ENCODE measurements around the gene SERPINA6.

SERPINA6 gene

DNA sequence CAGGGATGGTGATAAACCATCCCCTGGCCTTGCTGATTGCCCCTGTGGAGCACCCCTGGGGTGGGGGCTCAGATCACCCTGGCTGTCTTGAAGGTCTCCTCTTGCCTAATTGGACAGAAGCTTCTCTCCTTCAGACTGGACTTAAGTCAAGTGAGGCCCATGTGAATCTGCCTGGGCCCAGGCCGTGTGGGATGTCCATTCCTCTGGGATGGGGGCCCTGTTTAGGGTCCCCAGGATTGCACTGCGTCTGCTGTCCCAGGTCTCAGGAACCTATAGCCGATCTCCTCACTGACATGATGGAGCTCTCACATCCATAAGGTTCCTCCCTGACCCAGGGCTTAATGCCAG lies 45.1 kb upstream of the SERPINA6 start:
- no peak for DNase-seq
- Mint-ChIP-seq H3K4me1 (peaks cover 6% of the 10 kb centered on the region), H3K27me3 (ENCODE audit: low read depth, poor library complexity) (peaks cover 8% of the 10 kb centered on the region), H3K9me3 (no peaks in the 10 kb centered on the region), H3K4me3 (no peak overlapping the region), H3K36me3 (ENCODE audit: low read depth) (no peaks in the 10 kb centered on the region), H3K27ac (no peak overlapping the region)
- TF ChIP-seq, protein P1, sequence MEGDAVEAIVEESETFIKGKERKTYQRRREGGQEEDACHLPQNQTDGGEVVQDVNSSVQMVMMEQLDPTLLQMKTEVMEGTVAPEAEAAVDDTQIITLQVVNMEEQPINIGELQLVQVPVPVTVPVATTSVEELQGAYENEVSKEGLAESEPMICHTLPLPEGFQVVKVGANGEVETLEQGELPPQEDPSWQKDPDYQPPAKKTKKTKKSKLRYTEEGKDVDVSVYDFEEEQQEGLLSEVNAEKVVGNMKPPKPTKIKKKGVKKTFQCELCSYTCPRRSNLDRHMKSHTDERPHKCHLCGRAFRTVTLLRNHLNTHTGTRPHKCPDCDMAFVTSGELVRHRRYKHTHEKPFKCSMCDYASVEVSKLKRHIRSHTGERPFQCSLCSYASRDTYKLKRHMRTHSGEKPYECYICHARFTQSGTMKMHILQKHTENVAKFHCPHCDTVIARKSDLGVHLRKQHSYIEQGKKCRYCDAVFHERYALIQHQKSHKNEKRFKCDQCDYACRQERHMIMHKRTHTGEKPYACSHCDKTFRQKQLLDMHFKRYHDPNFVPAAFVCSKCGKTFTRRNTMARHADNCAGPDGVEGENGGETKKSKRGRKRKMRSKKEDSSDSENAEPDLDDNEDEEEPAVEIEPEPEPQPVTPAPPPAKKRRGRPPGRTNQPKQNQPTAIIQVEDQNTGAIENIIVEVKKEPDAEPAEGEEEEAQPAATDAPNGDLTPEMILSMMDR (IDR thresholded peaks at IDR 0.05): no peak

DNA sequence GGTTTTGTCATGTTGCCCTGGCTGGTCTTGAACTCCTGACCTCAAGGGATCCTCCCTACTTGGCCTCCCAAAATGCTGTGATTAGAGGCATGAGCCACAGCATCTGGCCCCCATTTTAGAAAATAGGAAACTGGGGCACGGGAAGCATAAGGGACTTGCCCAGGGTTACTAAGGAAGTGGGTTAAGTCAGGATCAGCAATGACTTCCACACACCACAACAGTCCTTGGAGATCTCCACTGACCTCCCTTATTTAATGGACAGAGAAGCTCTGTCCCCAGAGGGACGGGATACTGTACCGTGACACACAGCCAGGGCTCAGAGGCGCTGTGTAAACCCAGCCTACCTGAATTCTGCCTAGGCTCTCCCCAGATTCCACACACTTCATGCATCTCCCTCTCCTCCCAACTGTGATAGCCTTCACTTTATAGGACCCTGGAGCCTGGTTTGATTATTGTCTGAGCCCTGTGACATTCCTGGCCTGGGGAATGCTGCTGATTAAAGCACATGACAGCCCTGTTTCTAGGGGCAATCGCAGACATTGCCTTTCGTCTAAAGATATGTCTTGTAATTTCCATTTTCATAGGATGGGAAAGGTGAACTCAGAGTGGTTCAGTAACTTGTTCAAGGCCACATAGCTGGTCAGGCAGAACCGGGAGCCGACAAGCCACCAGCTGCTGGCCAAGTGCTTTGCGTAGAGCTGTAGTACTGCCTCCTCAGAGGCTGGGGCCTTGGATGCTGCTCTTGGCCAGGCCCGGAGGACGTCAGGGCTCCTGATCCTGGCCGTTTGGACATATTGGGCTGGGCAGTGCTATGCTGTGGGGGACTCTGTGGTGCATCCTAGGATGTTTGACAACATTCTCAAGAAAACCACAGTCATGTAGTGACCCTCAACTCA lies 44.5 kb upstream of the SERPINA6 start:
- no peak for DNase-seq
- Mint-ChIP-seq H3K4me3 (no peak overlapping the region), H3K27me3 (ENCODE audit: low read depth, poor library complexity) (peaks cover 6% of the 10 kb centered on the region), H3K36me3 (ENCODE audit: low read depth) (no peaks in the 10 kb centered on the region), H3K9me3 (no peaks in the 10 kb centered on the region), H3K4me1 (peaks cover 6% of the 10 kb centered on the region), H3K27ac (no peak overlapping the region)
- TF ChIP-seq, protein P1 (IDR thresholded peaks at IDR 0.05): no peak

DNA sequence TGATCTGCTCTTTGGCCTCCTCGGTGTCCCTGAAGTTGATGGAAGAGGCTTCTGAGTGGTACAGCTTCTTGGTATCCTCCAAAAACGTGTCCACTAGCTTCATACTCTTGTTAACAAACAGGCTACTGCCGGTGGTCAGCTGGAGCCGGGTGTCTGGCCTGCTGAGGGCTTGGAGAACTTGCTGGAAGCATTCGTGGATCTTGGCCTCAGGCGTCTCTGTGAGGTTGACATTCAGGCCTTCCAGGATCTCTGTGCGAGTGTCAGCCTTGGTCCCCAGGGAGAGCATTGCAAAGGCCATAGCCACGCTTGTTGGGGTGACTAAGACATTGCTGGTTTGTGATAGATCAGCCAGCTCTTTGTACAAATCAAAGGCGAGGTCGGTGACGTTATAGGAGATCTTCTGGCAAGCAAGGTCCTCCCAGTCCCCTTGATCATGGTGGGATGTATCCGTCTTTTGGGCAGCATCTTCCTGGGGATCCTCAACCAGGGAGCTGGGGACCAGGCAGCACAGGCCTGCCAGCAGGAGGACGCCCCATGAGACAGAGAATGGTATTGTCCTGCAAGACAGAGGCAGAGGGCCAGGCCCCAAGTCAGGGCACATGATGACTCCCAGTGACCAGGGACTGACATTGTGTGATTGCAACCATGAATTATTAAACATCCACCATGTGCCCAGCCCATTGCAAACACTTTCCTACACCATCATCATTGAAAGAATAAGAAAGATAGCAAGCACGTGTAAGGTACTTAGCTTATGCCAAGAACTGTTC lies 43.2 kb upstream of the SERPINA6 start, which contains the start of gene SERPINA2:
TSS of gene SERPINA2 (minus strand) at position 553 of the 770 bp plus-strand sequence.
- no peak for DNase-seq
- no peak within 1 kb of the TSS for H3K27ac Mint-ChIP-seq
- H3K4me3 Mint-ChIP-seq: no peak within 1 kb of the TSS
- TF ChIP-seq, protein P1 (IDR thresholded peaks at IDR 0.05): no peak
- peaks cover 6% of the 10 kb centered on the region for H3K4me1 Mint-ChIP-seq
- H3K9me3 Mint-ChIP-seq: no peaks in the 10 kb centered on the region
- no peaks in the 10 kb centered on the region for H3K36me3 Mint-ChIP-seq (ENCODE audit: low read depth)
- H3K27me3 Mint-ChIP-seq (ENCODE audit: low read depth, poor library complexity): peaks cover 9% of the 10 kb centered on the region

DNA sequence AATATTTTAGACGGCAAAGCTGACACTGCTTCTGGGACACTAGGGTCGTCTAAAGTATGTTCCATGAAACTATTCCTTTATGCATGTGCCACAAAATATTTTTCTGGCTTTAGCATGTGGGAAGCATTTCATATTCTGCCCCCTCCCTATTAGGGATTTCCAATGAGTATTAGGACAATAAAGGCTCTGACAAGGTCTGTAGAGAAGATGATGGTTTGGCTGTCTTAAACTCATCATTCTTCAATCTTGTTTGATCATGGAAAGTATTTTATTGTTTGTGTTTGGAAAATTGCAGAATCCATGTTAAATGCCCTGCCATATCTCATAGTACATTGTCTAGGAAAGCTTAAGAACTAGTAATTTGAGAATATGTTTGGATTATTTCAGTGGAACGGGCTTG lies 42.5 kb upstream of the SERPINA6 start:
- H3K36me3 Mint-ChIP-seq (ENCODE audit: low read depth): no peaks in the 10 kb centered on the region

DNA sequence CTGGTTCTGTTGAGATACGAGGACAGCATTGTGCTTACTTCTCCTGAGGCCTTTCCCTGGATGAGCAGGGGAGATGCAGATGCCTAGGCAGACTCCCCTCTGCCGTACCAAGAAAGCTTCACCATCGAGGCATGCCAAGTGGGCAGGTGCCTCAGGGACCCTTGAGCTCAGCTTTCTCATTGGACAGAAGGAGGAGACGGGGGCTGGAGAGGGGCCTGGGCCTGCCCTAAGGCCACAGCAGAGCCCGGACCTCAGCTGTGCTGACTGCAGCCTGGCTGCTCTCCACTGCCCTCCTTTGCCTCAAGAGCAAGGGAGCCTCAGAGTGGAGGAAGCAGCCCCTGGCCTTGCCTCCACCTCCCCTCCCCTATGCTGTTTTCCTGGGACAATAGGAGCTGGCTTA lies 41.8 kb upstream of the SERPINA6 start:
- Mint-ChIP-seq H3K4me1 (peaks cover 6% of the 10 kb centered on the region), H3K36me3 (ENCODE audit: low read depth) (no peaks in the 10 kb centered on the region), H3K9me3 (no peaks in the 10 kb centered on the region), H3K27me3 (ENCODE audit: low read depth, poor library complexity) (peaks cover 9% of the 10 kb centered on the region), H3K4me3 (no peak overlapping the region), H3K27ac (no peak overlapping the region)
- TF ChIP-seq, protein P1 (IDR thresholded peaks at IDR 0.05): no peak
- DNase-seq: no peak

More for the DNA sequence above, 42.5 kb upstream of the SERPINA6 start:
- H3K4me1 Mint-ChIP-seq: peaks cover 6% of the 10 kb centered on the region
- DNase-seq: no peak
- peaks cover 9% of the 10 kb centered on the region for H3K27me3 Mint-ChIP-seq (ENCODE audit: low read depth, poor library complexity)
- H3K4me3 Mint-ChIP-seq: no peak overlapping the region
- H3K9me3 Mint-ChIP-seq: no peaks in the 10 kb centered on the region
- TF ChIP-seq, protein P1 (IDR thresholded peaks at IDR 0.05): no peak
- no peak overlapping the region for H3K27ac Mint-ChIP-seq
